Neural progenitor cell (in vitro differentiated cells): ENCODE results near the gene NUDT4. TPM values are rescaled to one million over a fixed set of nuclear protein-coding genes. Genes with fewer than 3 reads are reported as not detected.
"Not testable (repeated sequence)": the region's sequence is repeated elsewhere in the genome, so short reads cannot be mapped to it uniquely, and the experiment has no call there.

ENCODE experiments used
- DNase-seq: peaks from one replicate; pipeline ENCODE4 v3.0.0-alpha.2; 2016; ENCODE audit warnings: low spot score
- H2AFZ ChIP-seq: fragments of 200-600 bp; sonication (generic); replicated peaks from 2 replicates; pipeline ENCODE4 v1.6.1; 2016; ENCODE audit warnings: antibody characterized with exemption
- H3F3A ChIP-seq: fragments of 200-600 bp; sonication (generic); 2 replicates; pipeline ENCODE4 v1.6.1; 2016; ENCODE audit warnings: antibody characterized with exemption, low read depth
- H3K27ac ChIP-seq: fragments of 200-600 bp; sonication (generic); 2 replicates; pipeline ENCODE4 v1.5.1; 2016; ENCODE audit warnings: mild to moderate bottlenecking
- H3K27me3 ChIP-seq: fragments of 200-600 bp; sonication (generic); 2 replicates; pipeline ENCODE4 v1.6.1; 2016; ENCODE audit warnings: mild to moderate bottlenecking, moderate library complexity
- H3K36me3 ChIP-seq: fragments of 200-600 bp; sonication (generic); 2 replicates; pipeline ENCODE4 v1.5.1; 2016
- H3K4me1 ChIP-seq: fragments of 200-600 bp; sonication (generic); 2 replicates; pipeline ENCODE4 v1.6.1; 2016; ENCODE audit warnings: mixed run types
- H3K4me2 ChIP-seq: fragments of 200-600 bp; sonication (generic); 2 replicates; pipeline ENCODE4 v1.6.1; 2016
- H3K4me3 ChIP-seq: fragments of 200-600 bp; sonication (generic); 2 replicates; pipeline ENCODE4 v1.5.1; 2016
- H3K79me2 ChIP-seq: fragments of 200-600 bp; sonication (generic); 2 replicates; pipeline ENCODE4 v1.6.1; 2016; ENCODE audit warnings: low read depth
- H3K9ac ChIP-seq: fragments of 200-600 bp; sonication (generic); 2 replicates; pipeline ENCODE4 v1.6.1; 2016
- H3K9me3 ChIP-seq: fragments of 200-600 bp; sonication (generic); 2 replicates; pipeline ENCODE4 v1.5.1; 2016; ENCODE audit warnings: low read depth
- H4K20me1 ChIP-seq: fragments of 200-600 bp; sonication (generic); 2 replicates; pipeline ENCODE4 v1.6.1; 2016; ENCODE audit warnings: low read depth
- H3K27ac Mint-ChIP-seq: 3 replicates; pipeline ENCODE4 v1.8.0; 2021; ENCODE audit warnings: mixed read lengths
- H3K27me3 Mint-ChIP-seq: 2 replicates; pipeline ENCODE4 v1.8.0; 2022; ENCODE audit warnings: low read depth, mild to moderate bottlenecking, inconsistent platforms, moderate library complexity, mixed read lengths; ENCODE audit not compliant: insufficient read depth
- H3K36me3 Mint-ChIP-seq: 3 replicates; pipeline ENCODE4 v1.8.0; 2021; ENCODE audit warnings: mixed read lengths
- H3K4me1 Mint-ChIP-seq: 3 replicates; pipeline ENCODE4 v1.8.0; 2021; ENCODE audit warnings: mixed read lengths
- H3K4me3 Mint-ChIP-seq: 3 replicates; pipeline ENCODE4 v1.8.0; 2021; ENCODE audit warnings: mild to moderate bottlenecking, moderate library complexity, mixed read lengths
- H3K9me3 Mint-ChIP-seq: 3 replicates; pipeline ENCODE4 v1.8.0; 2020; ENCODE audit warnings: mixed read lengths
- CTCF ChIP-seq: fragments of 200-600 bp; sonication (generic); IDR thresholded peaks from 2 replicates; pipeline ENCODE4 v1.5.1; 2017; ENCODE audit warnings: antibody characterized with exemption, mild to moderate bottlenecking
- EZH2 ChIP-seq: fragments of 200-600 bp; sonication (generic); IDR thresholded peaks from 2 replicates; pipeline ENCODE4 v1.6.1; 2017; ENCODE audit warnings: antibody characterized with exemption, mild to moderate bottlenecking, moderate library complexity
- EZH2phosphoT487 ChIP-seq: fragments of 200-600 bp; sonication (generic); IDR thresholded peaks from 2 replicates; pipeline ENCODE4 v1.6.1; 2017; ENCODE audit warnings: antibody characterized with exemption
- total RNA-seq: library from RNA; depleted of rRNA; stranded (reverse); fragments of >200 nt; gene quantifications from 2 replicates; pipeline ENCODE4 v1.2.3, GENCODE V29; 2015; ENCODE audit warnings: low replicate concordance

NUDT4 gene
- total RNA-seq, 1 donor from 2014 or later: 89.8 TPM

DNA sequence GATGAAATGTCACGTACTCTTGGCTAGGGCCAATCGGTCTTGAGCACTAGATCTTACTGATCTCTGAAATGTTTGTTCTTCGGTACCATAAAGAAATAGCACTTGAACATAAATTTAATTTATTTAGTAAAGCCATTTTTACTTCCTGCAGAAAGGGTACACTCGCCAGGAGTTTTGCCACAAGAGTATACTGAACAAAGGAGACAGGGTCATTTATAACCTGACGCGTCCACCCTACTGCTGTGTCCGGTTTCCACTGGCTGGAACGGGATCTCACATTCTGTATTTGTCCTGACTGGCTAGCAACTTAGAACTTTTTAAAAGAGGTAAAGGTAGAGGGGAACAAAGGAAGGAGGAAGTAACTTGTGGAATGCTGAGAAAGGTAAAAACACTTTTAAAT, 34.7 kb downstream of the NUDT4 start:
- not testable (repeated sequence) for H3K27ac Mint-ChIP-seq, H3K27me3 ChIP-seq

DNA sequence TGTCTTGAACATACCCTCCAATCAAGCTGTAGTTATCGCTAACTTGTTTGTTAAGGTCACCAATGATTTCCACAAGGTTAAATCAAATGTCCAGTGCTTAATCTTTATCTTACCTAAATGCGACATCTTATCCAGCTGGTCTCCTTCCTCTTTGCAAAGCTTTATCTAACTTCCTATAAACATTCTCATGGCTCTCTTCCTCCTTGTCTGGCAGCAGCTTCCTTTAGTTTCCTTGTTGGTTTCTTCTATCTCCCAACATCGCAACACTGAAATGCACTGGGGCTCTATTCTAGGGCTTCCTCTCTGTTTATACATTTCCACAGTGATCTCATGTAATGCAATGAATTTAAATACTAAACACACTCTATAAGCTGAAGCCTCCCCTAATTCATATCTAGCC, 35.3 kb downstream of the NUDT4 start:
- Histone ChIP-seq H3K27ac (no peak overlapping the region), H3K4me3 (no peak overlapping the region), H4K20me1 (peaks cover 41% of the 10 kb centered on the region), H2AFZ (no peak overlapping the region), H3K9ac (no peak overlapping the region), H3F3A (no peaks in the 10 kb centered on the region), H3K9me3 (no peaks in the 10 kb centered on the region), H3K4me1 (no peaks in the 10 kb centered on the region), H3K36me3 (peaks cover 9% of the 10 kb centered on the region), H3K27me3 (no peaks in the 10 kb centered on the region), H3K79me2 (peaks cover 85% of the 10 kb centered on the region), H3K4me2 (no peak overlapping the region)
- Mint-ChIP-seq H3K9me3 (peaks cover 2% of the 10 kb centered on the region), H3K36me3 (peaks cover 26% of the 10 kb centered on the region), H3K27me3 (no peaks in the 10 kb centered on the region), H3K4me3 (no peak overlapping the region), H3K27ac (no peak overlapping the region), H3K4me1 (no peaks in the 10 kb centered on the region)
- TF ChIP-seq CTCF: no peak
- TF ChIP-seq EZH2phosphoT487: no peak
- no peak for TF ChIP-seq EZH2
- DNase-seq: no peak

More for the DNA sequence above, 34.7 kb downstream of the NUDT4 start:
- not testable (repeated sequence) for H3K27ac ChIP-seq, H3K36me3 ChIP-seq, H3K4me3 ChIP-seq, H3K4me1 ChIP-seq, DNase-seq, H3K4me3 Mint-ChIP-seq, H2AFZ ChIP-seq, H3K27me3 Mint-ChIP-seq, H3K9ac ChIP-seq, H3K4me2 ChIP-seq, H3K9me3 Mint-ChIP-seq, H3K4me1 Mint-ChIP-seq, H3K9me3 ChIP-seq, H3F3A ChIP-seq
- Histone ChIP-seq H4K20me1 (peaks cover 34% of the 10 kb centered on the region), H3K79me2 (peaks cover 78% of the 10 kb centered on the region)
- peaks cover 32% of the 10 kb centered on the region for H3K36me3 Mint-ChIP-seq

GRCh38 chr12:93415723-93416464, 38.2 kb downstream of the NUDT4 start:
- peaks cover 99% of the 10 kb centered on the region for H3K79me2 ChIP-seq
- Mint-ChIP-seq H3K27me3 (no peaks in the 10 kb centered on the region), H3K9me3 (peaks cover 2% of the 10 kb centered on the region), H3K27ac (no peak overlapping the region), H3K36me3 (peaks cover 15% of the 10 kb centered on the region), H3K4me1 (peaks cover 3% of the 10 kb centered on the region), H3K4me3 (no peak overlapping the region)
- H3K36me3 ChIP-seq: no peaks in the 10 kb centered on the region
- H3K4me1 ChIP-seq: no peaks in the 10 kb centered on the region
- H3K4me3 ChIP-seq: no peak overlapping the region
- no peak overlapping the region for H3K27ac ChIP-seq
- no peaks in the 10 kb centered on the region for H3F3A ChIP-seq
- H3K9ac ChIP-seq: no peak overlapping the region
- H3K9me3 ChIP-seq: no peaks in the 10 kb centered on the region
- H3K27me3 ChIP-seq: no peaks in the 10 kb centered on the region
- TF ChIP-seq EZH2 (no peak), EZH2phosphoT487 (no peak), CTCF (no peak)
- H3K4me2 ChIP-seq: no peak overlapping the region
- DNase-seq: no peak
- H2AFZ ChIP-seq: no peak overlapping the region
- H4K20me1 ChIP-seq: peaks cover 62% of the 10 kb centered on the region

- Histone ChIP-seq H3K9me3 (no peaks in the 10 kb centered on the region), H4K20me1 (peaks cover 80% of the 10 kb centered on the region), H3K27me3 (no peaks in the 10 kb centered on the region), H3K79me2 (peaks cover 100% of the 10 kb centered on the region), H3K4me3 (no peak overlapping the region), H2AFZ (no peak overlapping the region), H3K4me2 (no peak overlapping the region), H3K4me1 (peaks cover 7% of the 10 kb centered on the region), H3K27ac (no peak overlapping the region), H3K36me3 (no peaks in the 10 kb centered on the region), H3K9ac (no peak overlapping the region), H3F3A (no peaks in the 10 kb centered on the region)
- Mint-ChIP-seq H3K4me1 (peaks cover 7% of the 10 kb centered on the region), H3K4me3 (no peak overlapping the region), H3K36me3 (peaks cover 8% of the 10 kb centered on the region), H3K27ac (no peak overlapping the region), H3K27me3 (no peaks in the 10 kb centered on the region), H3K9me3 (peaks cover 2% of the 10 kb centered on the region)
- no peak for DNase-seq
- no peak for TF ChIP-seq EZH2
- TF ChIP-seq EZH2phosphoT487: no peak
- no peak for TF ChIP-seq CTCF
Observed at GRCh38 chr12:93417967-93418480, 40.3 kb downstream of the NUDT4 start.
